HG02588 (cell line): Measurements from ENCODE around the gene DHRS2.
"Not testable (repeated sequence)": the region's sequence is repeated elsewhere in the genome, so short reads cannot be mapped to it uniquely, and the experiment has no call there.

Experiments
- ATAC-seq: cut with Tn5 transposase; IDR thresholded peaks from one replicate; pipeline ENCODE4 v1.9.1; 2021; ENCODE audit warnings: mild to moderate bottlenecking, moderate library complexity; ENCODE audit not compliant: unreplicated experiment

The DHRS2 gene

DNA sequence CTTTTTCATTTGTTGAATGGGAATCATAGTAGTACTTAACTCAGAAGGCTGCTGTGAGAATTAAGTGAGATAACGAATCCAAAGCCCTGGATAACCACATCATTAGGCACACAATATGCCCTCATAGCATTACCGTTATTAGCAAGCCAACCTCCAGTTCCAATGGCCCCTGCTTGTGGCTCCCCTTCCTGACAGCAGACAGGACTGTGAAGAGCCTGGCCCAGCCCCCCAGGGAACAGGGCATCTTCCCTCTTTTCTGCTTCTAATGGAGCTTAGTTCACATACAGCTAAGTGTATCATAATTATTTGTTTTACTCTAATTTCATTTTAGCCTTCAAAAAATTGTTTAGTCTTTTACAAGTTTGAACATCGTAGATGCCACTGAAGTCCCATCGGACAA is 39.7 kb downstream of the DHRS2 start:
- ATAC-seq: no peak

DNA sequence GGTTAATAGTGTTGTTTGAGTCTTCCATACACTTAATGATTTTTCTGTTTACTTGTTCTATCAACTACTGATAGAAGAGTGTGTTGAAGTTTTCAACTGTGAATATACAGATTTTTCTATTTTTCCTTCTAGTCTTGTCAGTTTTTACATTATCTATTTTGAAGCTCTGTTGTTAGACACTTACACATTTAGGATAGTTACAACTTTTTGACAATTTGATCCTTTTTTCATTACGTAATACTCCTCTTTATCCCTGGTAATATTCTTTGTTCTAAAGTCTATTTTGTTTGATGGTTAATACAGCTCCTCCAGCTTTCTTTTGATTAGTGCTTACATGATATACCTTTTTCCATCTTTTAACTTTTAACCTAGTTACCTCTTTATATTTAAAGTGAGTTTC is 45.2 kb downstream of the DHRS2 start:
- no peak for ATAC-seq

DNA sequence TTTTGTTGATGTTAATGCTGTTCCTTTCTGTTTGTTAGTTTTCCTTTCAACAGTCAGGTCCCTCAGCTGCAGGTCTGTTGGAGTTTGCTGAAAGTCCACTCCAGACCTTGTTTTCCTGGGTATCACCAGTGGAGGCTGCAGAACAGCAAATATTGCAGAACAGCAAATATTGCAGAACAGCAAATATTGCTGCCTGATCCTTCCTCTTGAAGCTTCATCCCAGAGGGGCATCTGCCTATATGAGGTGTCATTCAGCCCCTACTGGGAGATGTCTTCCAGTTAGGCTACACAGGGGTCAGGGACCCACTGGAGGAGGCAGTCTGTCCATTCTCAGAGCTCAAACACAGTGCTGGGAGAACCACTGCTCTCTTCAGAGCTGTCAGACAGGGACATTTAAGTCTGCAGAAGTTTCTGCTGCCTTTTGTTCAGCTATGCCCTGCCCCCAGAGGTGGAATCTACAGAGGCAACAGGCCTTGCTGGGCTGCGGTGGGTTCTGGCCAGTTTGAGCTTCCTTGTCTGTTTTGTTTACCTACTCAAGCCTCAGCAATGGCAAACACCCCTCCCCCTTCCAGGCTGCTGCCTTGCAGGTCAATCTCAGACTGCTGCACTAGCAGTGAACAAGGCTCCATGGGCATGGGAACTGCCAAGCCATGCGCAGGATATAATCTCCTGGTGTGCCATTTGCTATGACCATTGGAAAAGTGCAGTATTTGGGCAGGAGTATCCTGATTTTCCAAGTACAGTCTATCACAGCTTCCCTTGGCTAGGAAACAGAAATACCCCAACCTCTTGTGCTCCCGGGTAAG is 53.7 kb downstream of the DHRS2 start:
- ATAC-seq: not testable (repeated sequence)

DNA sequence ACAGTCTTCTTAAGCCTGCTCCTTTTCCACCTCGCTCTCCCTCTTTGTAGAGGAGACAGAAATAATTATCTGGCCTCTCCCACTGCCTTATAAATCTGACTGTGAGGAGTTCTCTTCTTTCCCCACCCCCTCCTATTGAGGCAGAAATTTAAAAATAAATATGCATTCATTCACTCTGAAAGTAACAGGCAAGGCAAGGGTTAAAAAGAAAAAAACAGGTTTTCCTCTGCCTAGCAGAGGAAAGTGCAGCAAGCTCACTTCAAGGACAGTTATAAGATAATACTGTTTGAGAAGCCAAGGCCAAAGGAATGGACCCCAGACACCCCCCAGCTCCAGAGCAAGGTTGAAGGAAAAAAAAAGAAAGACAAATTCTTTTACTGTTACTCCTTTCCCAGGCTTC is 56.3 kb downstream of the DHRS2 start:
- ATAC-seq: no peak

DNA sequence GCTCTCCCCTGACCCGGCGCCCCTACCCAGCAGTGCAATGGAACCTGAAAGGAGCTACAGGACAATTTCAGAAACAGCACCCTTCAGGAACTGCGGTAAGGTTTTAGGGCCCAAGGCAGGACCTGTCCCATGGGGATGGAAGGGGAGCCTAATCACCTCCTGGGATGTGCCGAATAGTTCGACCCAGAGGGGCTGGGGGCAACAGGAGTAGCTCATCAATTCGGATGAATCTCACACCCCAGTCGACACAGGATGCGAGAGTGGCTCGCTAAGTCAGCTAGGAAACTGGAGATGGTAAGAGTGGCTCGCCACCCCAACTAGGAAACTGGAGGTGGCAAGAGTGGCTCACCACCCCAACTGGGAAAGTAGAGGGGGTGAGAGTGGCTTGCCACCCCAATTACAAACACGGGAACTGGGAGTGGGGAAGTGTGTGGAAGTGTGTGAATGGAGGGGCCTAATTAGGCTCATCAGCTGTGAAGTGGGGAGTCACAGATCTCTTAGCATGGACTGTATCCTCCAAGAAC is 57.1 kb downstream of the DHRS2 start:
- ATAC-seq: no peak

DNA sequence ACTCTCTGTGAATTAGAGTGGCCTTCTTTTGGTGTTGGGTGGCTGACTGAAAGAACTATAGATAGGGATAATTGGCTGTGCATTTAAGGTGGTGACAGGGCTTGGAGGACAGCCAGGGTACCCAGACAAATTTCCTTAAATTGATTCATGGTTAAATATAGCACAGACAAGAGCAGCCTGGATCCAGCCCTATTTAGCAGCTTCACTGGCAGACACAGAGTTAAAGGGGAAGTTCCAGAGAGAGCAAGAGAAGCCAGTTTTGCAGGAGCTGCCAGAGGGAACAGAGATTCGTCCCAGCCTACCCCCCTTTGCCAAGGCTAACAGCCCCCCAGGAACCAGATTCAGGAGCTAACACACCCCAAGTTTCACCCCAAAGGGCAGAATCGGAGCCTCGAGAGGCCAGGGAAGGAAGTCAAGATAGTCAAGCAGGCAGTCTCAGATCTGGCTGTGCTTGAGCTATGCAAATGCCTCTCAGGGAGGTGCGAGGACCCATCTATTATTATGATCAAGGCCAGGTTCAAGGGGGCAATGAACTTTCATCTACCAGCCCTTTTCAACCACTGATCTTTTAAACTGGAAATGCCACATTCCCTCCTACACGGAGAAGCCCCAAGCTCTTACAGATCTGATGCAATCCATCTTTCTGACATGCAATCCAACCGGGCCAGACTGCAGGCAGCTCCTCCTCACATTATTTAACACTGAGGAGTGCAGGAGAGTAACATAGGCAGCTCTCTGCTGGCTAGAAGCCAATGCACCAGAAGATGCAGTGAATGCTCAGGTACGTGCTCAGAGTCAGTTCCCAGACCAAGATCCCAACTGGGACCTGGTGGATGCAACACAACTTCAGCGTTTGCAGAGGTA is 58.2 kb downstream of the DHRS2 start:
- no peak for ATAC-seq
